WTC11 (cell line): ENCODE results near the gene RIC1. TPM values are rescaled to one million over a fixed set of nuclear protein-coding genes. Genes with fewer than 3 reads are reported as not detected.
A peak's percentile ranks its signal among the peaks of the same experiment; 100 is the strongest.

Source experiments
- ATAC-seq: fragments of 200-7000 bp; cut with Tn5 transposase; 2 replicates; pipeline ENCODE4 v1.10.0; 2021; ENCODE audit warnings: mild to moderate bottlenecking, moderate library complexity
- CTCF ChIA-PET: fragments of 300-600 bp; sonication (Branson Sonifier 250); formaldehyde crosslinking; loops from one replicate; lab custom pipeline; 2021; ENCODE audit warnings: antibody characterized with exemption; lab: Charles Lee
- POLR2A ChIA-PET: fragments of 350-600 bp; sonication (Branson Sonifier 250); formaldehyde crosslinking; loops from one replicate; lab custom pipeline; 2021; ENCODE audit warnings: antibody characterized with exemption; lab: Charles Lee
- DNase-seq: peaks from one replicate; pipeline ENCODE4 v3.0.0; 2021; ENCODE audit warnings: low spot score
- H3K27ac Mint-ChIP-seq: 2 replicates; pipeline ENCODE4 v1.8.0; 2021; ENCODE audit warnings: mixed read lengths
- H3K27me3 Mint-ChIP-seq: 2 replicates; pipeline ENCODE4 v1.8.0; 2021; ENCODE audit warnings: low read depth, mild to moderate bottlenecking, moderate library complexity, mixed read lengths
- H3K36me3 Mint-ChIP-seq: 2 replicates; pipeline ENCODE4 v1.8.0; 2021; ENCODE audit warnings: mixed read lengths
- H3K4me1 Mint-ChIP-seq: 2 replicates; pipeline ENCODE4 v1.8.0; 2022; ENCODE audit warnings: mixed read lengths
- H3K4me3 Mint-ChIP-seq: 2 replicates; pipeline ENCODE4 v1.8.0; 2021; ENCODE audit warnings: mild to moderate bottlenecking, moderate library complexity, mixed read lengths
- H3K9me3 Mint-ChIP-seq: 2 replicates; pipeline ENCODE4 v1.8.0; 2021; ENCODE audit warnings: mixed read lengths
- CDX4 ChIP-seq: fragments of 250-450 bp; sonication (Bioruptor Pico); IDR thresholded peaks from 2 replicates; pipeline ENCODE4 v1.9.0; 2021; ENCODE audit warnings: moderate library complexity, mild to moderate bottlenecking, inconsistent platforms, borderline replicate concordance
- ESRRA ChIP-seq: sonication (generic); formaldehyde crosslinking; IDR thresholded peaks from 2 replicates; pipeline ENCODE4 v1.8.1; 2022; ENCODE audit warnings: mild to moderate bottlenecking, missing genetic modification reagents, borderline replicate concordance
- ETV6 ChIP-seq: sonication (generic); formaldehyde crosslinking; IDR thresholded peaks from 2 replicates; pipeline ENCODE4 v1.8.1; 2022; ENCODE audit warnings: mild to moderate bottlenecking, missing genetic modification reagents
- FOXJ3 ChIP-seq: sonication (generic); formaldehyde crosslinking; IDR thresholded peaks from 2 replicates; pipeline ENCODE4 v1.9.0; 2021; ENCODE audit warnings: missing genetic modification reagents, mild to moderate bottlenecking, borderline replicate concordance
- IRF1 ChIP-seq: sonication (generic); formaldehyde crosslinking; IDR thresholded peaks from 2 replicates; pipeline ENCODE4 v1.8.0; 2023; ENCODE audit warnings: missing genetic modification reagents
- JAZF1 ChIP-seq: fragments of 250-450 bp; sonication (Bioruptor Pico); IDR thresholded peaks from 2 replicates; pipeline ENCODE4 v1.9.0; 2021; ENCODE audit warnings: moderate library complexity, mild to moderate bottlenecking, inconsistent platforms
- MAX ChIP-seq: sonication (generic); formaldehyde crosslinking; IDR thresholded peaks from 2 replicates; pipeline ENCODE4 v1.8.0; 2022; ENCODE audit warnings: mild to moderate bottlenecking, missing genetic modification reagents
- RELA ChIP-seq: sonication (generic); formaldehyde crosslinking; IDR thresholded peaks from 2 replicates; pipeline ENCODE4 v1.8.1; 2022; ENCODE audit warnings: missing genetic modification reagents, mild to moderate bottlenecking, borderline replicate concordance
- SMAD4 ChIP-seq: sonication (generic); formaldehyde crosslinking; IDR thresholded peaks from 2 replicates; pipeline ENCODE4 v1.8.0; 2022; ENCODE audit warnings: mild to moderate bottlenecking, missing genetic modification reagents
- TEAD1 ChIP-seq: sonication (generic); formaldehyde crosslinking; IDR thresholded peaks from 2 replicates; pipeline ENCODE4 v1.8.0; 2022; ENCODE audit warnings: mild to moderate bottlenecking, missing genetic modification reagents
- ZMAT4 ChIP-seq: fragments of 250-450 bp; sonication (Bioruptor Pico); IDR thresholded peaks from 2 replicates; pipeline ENCODE4 v1.9.0; 2021; ENCODE audit warnings: mild to moderate bottlenecking
- ZNF121 ChIP-seq: sonication (generic); formaldehyde crosslinking; IDR thresholded peaks from 2 replicates; pipeline ENCODE4 v1.8.0; 2023; ENCODE audit warnings: missing genetic modification reagents
- ZNF416 ChIP-seq: fragments of 250-450 bp; sonication (Bioruptor Pico); IDR thresholded peaks from 2 replicates; pipeline ENCODE4 v1.9.0; 2021; ENCODE audit warnings: mild to moderate bottlenecking, inconsistent platforms
- ZNF423 ChIP-seq: fragments of 250-450 bp; sonication (Bioruptor Pico); IDR thresholded peaks from 2 replicates; pipeline ENCODE4 v2.1.2; 2022; ENCODE audit warnings: mild to moderate bottlenecking, moderate library complexity
- ZNF671 ChIP-seq: fragments of 250-450 bp; sonication (Bioruptor Pico); IDR thresholded peaks from 2 replicates; pipeline ENCODE4 v1.8.0; 2021; ENCODE audit warnings: mild to moderate bottlenecking
- total RNA-seq: library from RNA; stranded (reverse); gene quantifications from 3 replicates; pipeline ENCODE4 v1.2.3, GENCODE V29; 2021
- TF ChIP-seq, protein P1 (sequence below): sonication (generic); formaldehyde crosslinking; IDR thresholded peaks from 2 replicates; pipeline ENCODE4 v1.8.1; 2022; ENCODE audit warnings: mild to moderate bottlenecking, moderate library complexity, missing genetic modification reagents

The RIC1 gene
- total RNA-seq, 1 experiment from 2014 or later, result 18.9 TPM

GRCh38 chr9:5762421-5762820, 133.5 kb downstream of the RIC1 start (continued):
- TF ChIP-seq IRF1 (no peak), RELA (CRISPR knock-in tag) (no peak)

- Mint-ChIP-seq H3K27me3 (no peaks in the 10 kb centered on the region), H3K4me3 (no peak overlapping the region), H3K36me3 (peaks cover 57% of the 10 kb centered on the region), H3K9me3 (no peaks in the 10 kb centered on the region), H3K27ac (no peak overlapping the region), H3K4me1 (peaks cover 5% of the 10 kb centered on the region; the same call in 1 of the 2 replicates)
- POLR2A ChIA-PET, result no interaction called here
- no peak for ATAC-seq
- no peak for TF ChIP-seq ZNF423
- no peak for TF ChIP-seq ZNF671 (CRISPR knock-in tag)
- TF ChIP-seq ESRRA (CRISPR knock-in tag), result no peak
- TF ChIP-seq CDX4 (CRISPR knock-in tag), result no peak
- TF ChIP-seq, protein P1, sequence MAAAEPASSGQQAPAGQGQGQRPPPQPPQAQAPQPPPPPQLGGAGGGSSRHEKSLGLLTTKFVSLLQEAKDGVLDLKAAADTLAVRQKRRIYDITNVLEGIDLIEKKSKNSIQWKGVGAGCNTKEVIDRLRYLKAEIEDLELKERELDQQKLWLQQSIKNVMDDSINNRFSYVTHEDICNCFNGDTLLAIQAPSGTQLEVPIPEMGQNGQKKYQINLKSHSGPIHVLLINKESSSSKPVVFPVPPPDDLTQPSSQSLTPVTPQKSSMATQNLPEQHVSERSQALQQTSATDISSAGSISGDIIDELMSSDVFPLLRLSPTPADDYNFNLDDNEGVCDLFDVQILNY (CRISPR knock-in tag), result no peak
- TF ChIP-seq ZMAT4 (CRISPR knock-in tag), result no peak
- TF ChIP-seq FOXJ3 (CRISPR knock-in tag), result no peak
- TF ChIP-seq SMAD4 (CRISPR knock-in tag), result no peak
- TF ChIP-seq ETV6 (CRISPR knock-in tag), result no peak
- CTCF ChIA-PET, result interaction anchor here (1.4 kb wide), 1 partner anchor 9 kb away, joined by 3 read pairs; no protein-coding TSS in a partner anchor
- DNase-seq, result no peak
Observed at GRCh38 chr9:5764130-5764868, 135.4 kb downstream of the RIC1 start.

DNA sequence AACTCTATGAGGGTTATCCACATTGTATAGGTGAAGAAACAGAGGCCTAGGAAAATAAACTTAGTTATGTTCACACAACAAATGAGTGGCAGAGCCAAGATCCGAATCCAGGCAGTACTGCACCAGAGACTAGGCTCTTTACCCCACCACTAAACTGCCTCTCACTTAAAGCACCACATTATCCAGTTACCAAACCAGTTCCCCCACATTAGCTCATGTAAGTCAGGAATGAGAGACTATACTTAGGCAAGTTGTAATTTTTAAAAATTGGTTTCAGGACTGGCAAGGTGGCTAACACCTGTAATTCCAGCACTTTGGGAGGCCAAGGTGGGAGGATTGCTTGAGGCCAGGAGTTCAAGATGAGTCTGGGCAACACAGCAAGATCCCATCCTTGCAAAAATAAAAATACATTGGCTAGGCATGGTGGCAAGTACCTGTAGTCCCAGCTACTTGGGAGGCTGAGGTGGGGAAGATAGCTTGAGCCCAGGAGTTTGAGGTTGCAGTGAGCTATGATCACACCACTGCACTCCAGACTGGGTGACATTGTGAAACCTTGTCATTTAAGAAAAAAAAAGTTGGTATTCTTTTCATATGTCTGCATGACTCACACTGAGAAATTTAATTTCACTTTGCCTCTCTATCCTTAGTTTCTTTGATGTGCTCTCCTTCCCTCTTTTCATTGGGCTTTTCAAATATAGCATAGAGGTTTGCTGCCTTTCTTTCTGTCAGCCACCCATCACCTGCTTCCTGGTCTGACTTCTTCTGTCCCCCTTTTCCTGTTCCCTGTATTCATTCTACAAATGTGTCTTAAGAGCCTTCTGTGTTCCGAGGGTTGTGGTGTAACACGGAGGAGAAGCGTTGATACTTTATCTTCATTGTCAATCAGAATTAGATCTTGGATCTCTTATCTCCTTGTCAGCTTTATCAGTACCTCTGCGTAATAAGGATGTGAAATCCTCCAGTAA, 139.3 kb downstream of the RIC1 start:
- Mint-ChIP-seq H3K27me3 (no peaks in the 10 kb centered on the region), H3K27ac (no peak overlapping the region), H3K36me3 (peaks cover 54% of the 10 kb centered on the region), H3K4me1 (no peaks in the 10 kb centered on the region), H3K9me3 (no peaks in the 10 kb centered on the region), H3K4me3 (no peak overlapping the region)
- DNase-seq, result no peak
- no peak for ATAC-seq
- POLR2A ChIA-PET, result no interaction called here
- CTCF ChIA-PET, result interaction anchor here (0.5 kb wide), 1 partner anchor 19 kb away, joined by 3 read pairs; no protein-coding TSS in a partner anchor
- TF ChIP-seq MAX (CRISPR knock-in tag) (no peak), JAZF1 (CRISPR knock-in tag) (no peak), ZNF121 (CRISPR knock-in tag) (0 out of 2 replicates have a peak, but pooled peaks have one; percentile 25)

DNA sequence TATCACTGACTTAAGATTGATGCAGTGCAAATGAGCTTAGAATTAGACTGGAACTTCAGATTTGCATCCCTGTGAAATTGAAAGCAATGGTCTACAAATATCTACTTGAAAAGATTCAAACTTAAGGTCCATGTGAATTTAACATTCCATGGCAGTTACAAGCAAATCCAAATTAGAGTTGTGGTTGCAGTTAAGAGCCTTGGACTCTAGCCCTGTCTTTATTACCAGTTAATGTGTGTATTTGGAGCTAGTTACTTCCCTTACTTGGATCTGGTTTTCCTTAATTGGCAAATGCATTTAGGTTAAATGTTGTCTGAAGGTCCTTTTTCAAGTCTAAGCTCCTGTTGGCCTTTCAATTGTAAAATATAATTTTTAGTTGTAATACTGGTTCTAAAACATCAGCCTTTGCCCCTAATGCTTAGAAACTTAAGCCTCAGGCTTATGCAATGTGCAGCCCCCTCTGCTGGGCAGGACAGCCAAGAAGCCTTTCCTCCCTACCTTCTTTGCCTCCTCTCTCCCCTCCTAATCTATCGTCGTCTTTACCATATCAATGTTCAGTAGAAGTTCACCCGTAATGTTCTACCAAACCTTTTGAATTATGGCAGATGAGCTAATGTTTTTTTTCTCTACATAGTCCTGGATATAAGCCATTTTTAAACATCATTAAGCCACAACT, 144.6 kb downstream of the RIC1 start:
- H3K36me3 Mint-ChIP-seq, result peaks cover 45% of the 10 kb centered on the region
- CTCF ChIA-PET, result interaction anchor here (0.5 to 1.0 kb wide), 3 partner anchors 10 to 946 kb away, joined by 3 to 6 read pairs (median 3); no protein-coding TSS in a partner anchor
- no peak for DNase-seq

More for the DNA sequence above, 144.6 kb downstream of the RIC1 start:
- peak; percentile 88 for ATAC-seq
- peaks cover 13% of the 10 kb centered on the region for H3K9me3 Mint-ChIP-seq
- no peaks in the 10 kb centered on the region for H3K27me3 Mint-ChIP-seq
- peaks cover 9% of the 10 kb centered on the region for H3K4me1 Mint-ChIP-seq
- TF ChIP-seq ZNF416, result no peak
- TF ChIP-seq TEAD1 (CRISPR knock-in tag), result no peak
- no peak for TF ChIP-seq FOXJ3 (CRISPR knock-in tag)
- TF ChIP-seq, all 79 proteins: peak for 0
- no peak overlapping the region for H3K27ac Mint-ChIP-seq
- POLR2A ChIA-PET, result no interaction called here
- H3K4me3 Mint-ChIP-seq, result no peak overlapping the region
